Right ventricle myocardium superior (tissue), 1 donor: Measurements from ENCODE around the gene FOXA1. TPM values are rescaled to one million over a fixed set of nuclear protein-coding genes. Genes with fewer than 3 reads are reported as not detected.
A peak's percentile ranks its signal among the peaks of the same experiment; 100 is the strongest.

ENCODE experiments used
- ATAC-seq: fragments of 200-7000 bp; cut with Tn5 transposase; one replicate; pipeline ENCODE4 v1.9.1; 2020; ENCODE audit warnings: mild to moderate bottlenecking; ENCODE audit not compliant: poor library complexity
- DNase-seq: peaks from one replicate; pipeline ENCODE4 v3.0.0-alpha.2; 2020
- intact Hi-C: fragments of 100-400 bp; cut with DNase I; formaldehyde crosslinking; loops from one replicate; pipeline ENCODE4 v1.11.2; 2022
- total RNA-seq: library from RNA; stranded (reverse); fragmentation: NEBNext Ultra II Directional; extraction: Animal tissue kit (Norgen Biotek cat#: 25700); gene quantifications from one replicate; pipeline ENCODE4 v1.2.1, GENCODE V29; 2021
- donor health status: DM: no; HTN: yes; CAD: no; lungs with severe emphysema.

FOXA1 gene
- total RNA-seq, 1 donor from 2014 or later = not detected

GRCh38 chr14:37592482-37593408, 2.3 kb downstream of the FOXA1 start:
- intact Hi-C loops = no loop called here
- no peak for DNase-seq
- ATAC-seq = no peak

GRCh38 chr14:37591941-37592481, 3.0 kb downstream of the FOXA1 start:
- intact Hi-C loops = no loop called here
- DNase-seq (no peak), ATAC-seq (no peak)

- DNase-seq = no peak
- peak; percentile 21 for ATAC-seq
- intact Hi-C loops = no loop called here
These were observed 3.6 kb downstream of the FOXA1 start for GRCh38 chr14:37591311-37591940.

DNA sequence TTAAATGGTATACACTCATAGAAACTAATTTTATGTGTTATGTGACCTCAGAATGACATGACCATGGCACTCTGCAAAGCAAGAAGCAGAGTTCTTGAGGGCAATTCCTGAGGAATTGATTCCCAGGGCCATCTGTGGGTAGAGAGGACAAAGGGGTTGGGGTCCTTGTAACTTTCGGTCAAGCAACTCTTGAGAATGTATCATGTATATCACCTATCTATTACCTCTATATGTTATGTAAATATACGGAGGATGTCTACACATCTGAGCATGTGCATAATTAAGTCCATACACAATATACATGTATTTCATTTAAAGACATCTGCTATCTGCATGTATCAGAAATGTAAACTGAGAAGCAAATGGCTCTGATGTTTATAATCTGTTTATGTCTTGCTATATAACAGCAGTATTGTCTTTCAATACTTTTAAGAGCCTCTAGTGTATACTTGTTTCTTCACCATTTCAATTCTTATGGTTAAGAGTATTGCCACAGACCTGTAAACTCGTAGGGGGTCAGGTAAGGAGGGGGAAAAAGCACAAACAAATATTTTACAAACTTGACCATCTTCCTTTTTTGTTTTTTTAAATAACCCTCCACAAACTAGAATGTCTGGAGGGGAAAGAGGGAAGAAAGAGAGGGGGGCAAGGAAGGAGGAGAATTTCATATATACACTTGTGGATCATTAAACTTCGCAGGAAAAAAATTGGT, 4.5 kb downstream of the FOXA1 start:
- ATAC-seq (no peak), DNase-seq (no peak)
- intact Hi-C loops = no loop called here

GRCh38 chr14:37589715-37590427, 5.2 kb downstream of the FOXA1 start:
- ATAC-seq (no peak), DNase-seq (no peak)
- intact Hi-C loops = no loop called here

DNA sequence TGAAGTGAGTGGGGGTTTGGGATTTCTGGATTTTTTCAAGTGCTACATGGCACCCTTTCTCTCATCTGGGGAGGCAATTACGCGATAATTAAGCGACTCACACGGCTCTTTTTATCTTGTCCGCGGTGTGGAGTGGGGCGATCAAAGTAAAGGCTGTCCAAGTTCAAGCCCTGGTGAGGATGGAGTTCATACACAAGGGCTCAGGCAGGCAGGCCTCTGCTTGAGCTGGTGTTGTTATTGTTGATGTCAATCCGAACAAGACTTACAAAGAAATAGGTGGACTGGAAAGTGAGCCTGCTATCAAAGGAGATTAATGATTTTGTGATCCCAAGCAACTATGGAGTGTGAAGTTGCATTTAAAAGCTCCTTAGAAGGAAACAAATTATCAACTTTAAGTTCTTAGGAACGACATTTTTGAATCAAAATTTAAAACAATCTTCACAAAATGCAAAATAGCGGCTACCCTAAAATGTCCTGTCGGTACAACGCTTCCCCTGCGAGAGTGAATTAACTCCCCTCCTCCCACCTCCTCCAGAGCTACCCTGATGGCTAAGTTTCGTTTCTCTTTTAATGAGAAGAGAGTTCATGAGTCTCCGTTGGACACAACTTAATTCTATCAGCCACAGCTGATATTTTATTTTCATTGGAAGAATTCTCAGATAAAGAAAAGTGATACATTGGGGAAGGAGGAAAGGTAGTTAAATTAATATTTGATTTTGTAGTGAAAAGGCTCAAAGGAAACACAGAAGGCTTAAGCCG, 5.9 kb downstream of the FOXA1 start:
- no peak for DNase-seq
- ATAC-seq = no peak
- intact Hi-C loops = no loop called here

DNA sequence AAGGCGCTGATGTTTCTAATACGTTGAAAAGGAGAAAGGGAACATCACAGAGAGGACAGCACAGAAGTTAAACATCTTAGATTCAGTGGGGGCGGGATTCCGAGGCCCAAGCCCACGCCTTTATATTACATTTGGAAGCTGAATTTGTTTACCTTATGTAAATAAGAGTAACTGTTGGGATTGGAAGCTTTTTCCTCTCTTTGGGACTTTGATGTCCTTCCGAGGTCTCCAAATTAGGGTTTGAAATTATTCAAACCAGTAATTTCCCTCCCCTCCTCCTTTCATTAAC, 6.4 kb downstream of the FOXA1 start:
- intact Hi-C loops = no loop called here
- ATAC-seq (no peak), DNase-seq (no peak)

DNA sequence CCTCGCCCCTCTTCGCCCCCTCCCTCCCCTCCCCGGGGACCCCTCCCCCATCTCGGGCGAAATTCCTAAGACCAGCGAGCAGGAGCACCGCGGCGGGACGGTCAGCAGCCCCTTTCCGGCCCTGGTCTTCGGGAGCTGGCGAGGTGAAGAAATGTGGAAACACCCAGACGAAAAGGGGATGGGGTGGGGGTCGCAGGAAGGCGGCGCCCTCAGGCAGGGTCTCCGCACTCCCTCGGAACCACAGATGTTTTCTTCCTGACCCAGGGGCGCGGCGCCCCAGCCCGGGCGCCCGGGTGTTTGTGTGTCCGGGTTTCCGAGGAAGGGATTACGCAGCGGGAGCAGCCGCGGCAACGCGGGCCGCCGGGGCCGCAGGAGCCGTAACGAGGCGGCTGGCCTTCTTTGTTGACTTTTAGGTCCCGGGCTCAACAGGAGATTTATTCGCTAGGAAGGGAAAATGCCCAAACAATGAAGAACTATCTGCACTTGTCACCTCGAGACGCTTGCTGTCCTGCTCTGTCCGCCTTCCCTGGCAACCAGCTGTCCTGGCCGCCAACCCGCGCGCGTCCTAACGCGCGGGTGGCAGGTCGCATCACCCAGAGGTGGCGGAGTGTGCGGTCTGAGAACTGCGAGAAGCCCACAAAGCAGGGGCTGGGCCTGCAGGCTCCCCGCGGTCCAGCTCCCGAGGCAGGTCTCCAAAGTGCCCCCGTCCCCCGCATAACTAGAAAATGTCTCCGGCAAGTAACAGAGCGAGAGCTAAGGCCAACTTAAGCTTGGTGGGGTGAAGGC, 7.0 kb downstream of the FOXA1 start:
- DNase-seq (no peak), ATAC-seq (no peak)
- intact Hi-C loops = no loop called here

DNA sequence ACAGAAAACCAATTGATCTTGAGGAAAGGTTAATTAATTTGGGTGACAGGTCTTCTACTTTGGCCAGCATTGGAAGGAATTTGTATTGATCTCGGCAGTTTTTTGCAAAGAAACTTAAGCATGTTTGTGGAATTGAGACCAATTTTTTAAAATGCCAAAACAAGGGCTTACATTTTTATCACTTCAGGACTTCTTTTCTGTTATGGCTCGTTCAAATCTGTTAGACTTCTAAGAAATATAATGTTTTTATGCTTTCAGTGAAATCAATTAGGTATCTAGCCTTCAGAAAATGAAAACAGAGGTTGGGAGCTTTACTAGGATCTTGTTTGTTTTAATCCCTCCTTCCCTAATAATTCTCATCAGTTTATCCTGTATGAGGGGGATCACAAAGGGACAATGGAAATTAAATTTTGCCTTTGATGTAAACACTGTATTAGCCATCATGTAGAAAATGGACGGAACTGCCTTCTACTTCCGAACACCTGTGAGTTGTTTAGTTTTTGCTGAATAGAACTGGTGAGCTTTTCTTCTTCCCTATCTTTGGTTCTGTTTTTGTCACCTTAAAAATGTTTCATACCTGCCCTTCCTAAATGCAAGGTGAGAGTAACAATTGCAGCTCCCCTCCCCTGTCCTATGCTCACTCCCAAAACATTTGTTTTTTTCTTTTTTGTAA, 7.8 kb downstream of the FOXA1 start:
- intact Hi-C loops = no loop called here
- DNase-seq = no peak
- no peak for ATAC-seq

- intact Hi-C loops = no loop called here
- DNase-seq (no peak), ATAC-seq (no peak)
These were observed 8.3 kb downstream of the FOXA1 start for GRCh38 chr14:37586797-37587130.

GRCh38 chr14:37585971-37586796, 8.9 kb downstream of the FOXA1 start:
- ATAC-seq (no peak), DNase-seq (no peak)
- intact Hi-C loops = no loop called here

DNA sequence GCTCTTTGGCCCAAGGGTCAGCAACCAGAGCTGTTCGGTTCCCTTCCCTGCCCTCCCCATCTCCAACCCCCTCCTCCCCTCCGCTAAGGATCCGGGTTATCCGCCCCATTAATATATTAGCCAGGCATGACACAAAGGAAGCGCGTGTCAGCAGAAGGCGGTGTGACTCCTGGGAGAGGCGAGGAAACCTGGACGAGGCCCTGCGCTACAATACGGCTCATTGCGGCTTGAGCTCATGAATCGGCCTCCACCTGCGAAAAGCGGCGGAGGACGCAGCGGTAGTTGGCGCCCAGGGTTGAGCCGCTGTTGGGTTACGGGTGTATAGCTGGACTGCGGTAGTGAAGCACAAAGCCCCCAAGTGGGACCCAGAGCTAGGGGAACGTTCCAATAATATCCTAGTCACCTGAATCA, 9.9 kb downstream of the FOXA1 start:
- DNase-seq = no peak
- ATAC-seq = no peak
- intact Hi-C loops = no loop called here

DNA sequence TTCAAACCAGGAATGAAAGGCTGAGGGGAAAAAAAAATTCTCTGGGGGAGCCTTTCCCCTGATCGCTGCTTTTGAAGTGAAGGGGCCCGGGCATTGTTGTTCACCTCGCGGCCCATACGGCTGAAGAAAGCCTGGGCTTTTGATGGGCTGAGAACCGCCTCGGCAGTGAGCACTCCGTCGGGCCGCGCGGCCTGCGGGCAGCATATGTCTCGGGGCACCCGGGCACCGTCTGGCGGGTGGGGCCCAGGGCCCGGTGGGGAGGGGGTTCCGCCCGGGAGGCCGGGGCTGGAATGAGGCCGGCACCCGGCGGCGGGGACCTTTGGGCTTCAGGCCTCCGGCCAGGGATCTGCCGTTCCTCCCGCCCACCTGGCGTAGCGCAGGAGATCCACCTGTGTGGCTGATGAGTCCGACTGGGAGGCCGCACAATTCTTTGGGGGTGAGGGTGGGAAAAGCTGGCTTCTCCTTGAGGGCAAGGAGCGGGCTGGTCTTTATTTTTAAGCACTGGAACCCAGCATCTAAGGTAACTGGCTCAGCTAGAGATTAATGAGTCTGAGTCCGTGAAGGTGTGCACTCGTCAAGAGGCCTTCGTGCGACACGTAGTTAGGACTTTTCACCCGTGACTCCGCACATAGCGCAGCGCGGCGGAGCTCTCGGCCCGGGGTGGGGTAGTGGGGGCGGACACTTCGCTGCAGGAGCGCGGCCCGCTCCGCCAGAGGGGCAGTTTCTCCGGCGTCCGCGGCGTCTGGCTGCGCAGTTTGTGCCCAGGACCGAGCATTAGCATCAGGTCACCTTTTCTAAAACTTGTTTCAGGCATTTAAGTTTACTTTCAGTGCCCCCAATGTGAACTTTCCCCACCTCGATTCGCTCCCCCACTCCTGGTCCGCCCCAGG, 10.6 kb downstream of the FOXA1 start:
- ATAC-seq (no peak), DNase-seq (no peak)
- intact Hi-C loops = no loop called here

DNA sequence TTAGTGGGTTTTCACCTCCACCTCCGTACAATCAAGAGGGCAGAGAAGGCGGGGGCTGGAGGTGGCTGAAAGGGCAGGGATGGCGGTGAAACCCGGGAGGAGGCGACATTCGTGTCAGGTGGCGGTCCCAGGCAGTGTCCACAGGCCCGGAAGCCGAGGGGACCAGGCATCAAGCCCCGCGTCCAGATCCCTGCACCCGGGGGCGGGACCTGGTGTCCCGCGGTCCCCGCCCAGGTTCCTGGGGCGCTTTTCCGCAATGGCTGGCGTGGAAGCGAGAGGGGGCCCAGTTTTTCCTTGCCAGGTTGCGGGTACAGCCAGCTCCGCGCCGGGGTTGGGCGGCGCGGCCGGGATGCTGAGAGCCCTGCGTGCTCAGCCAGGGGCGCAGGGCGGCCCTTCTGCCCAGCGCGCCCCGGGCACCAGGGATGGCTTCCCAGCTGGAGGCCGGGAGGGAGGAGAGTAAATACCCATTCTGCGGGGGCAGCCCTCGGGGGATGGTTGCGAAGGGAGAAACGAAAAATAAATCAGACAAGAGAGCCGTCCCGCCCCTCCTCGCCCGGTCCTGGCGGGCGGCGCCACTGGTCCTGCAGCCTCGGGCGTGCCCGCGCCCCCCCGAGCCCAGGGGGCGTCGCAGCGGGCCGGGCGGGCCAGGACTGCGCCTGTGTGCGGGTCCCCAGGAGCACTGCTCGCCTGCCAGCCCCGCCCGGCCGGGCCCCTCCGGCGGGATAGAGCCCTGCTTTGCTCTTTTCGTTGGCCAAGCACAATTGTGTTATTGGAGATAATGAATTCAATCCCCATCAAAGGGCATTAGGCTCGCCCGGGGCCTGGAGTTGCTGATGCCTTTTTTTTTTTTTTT, 11.5 kb downstream of the FOXA1 start:
- peak; percentile 22 for ATAC-seq
- intact Hi-C loops = no loop called here
- DNase-seq = no peak

DNA sequence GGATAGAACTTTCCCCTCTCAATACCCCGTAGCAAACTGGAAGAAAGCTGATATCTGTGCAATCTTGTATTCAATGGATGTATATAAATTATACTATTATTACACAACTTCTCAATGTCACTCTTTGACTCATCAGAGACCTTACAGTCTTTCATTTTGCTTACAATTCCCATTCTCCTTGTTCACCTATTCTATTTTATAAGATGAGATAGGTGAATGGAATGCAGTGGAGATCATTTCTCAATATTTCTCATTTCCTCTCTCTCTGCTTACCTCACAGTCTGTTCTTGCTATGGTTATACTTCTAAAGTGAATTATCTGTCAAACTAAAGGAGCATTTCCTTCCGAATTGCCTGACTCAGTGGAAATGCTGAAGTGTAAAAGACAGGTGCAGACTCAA, 14.9 kb downstream of the FOXA1 start:
- no peak for DNase-seq
- ATAC-seq = no peak
- intact Hi-C loops = no loop called here
